AG04450 (cell line): Measurements from ENCODE around the gene VCX3A. TPM values are rescaled to one million over a fixed set of nuclear protein-coding genes. Genes with fewer than 3 reads are reported as not detected.

ENCODE experiments used
- CTCF ChIA-PET: fragments of 300-600, 350-600 bp; formaldehyde crosslinking; extraction: SDS; loops from one replicate; lab custom pipeline; 2022; ENCODE audit warnings: antibody characterized with exemption, inconsistent platforms; lab: Charles Lee
- POLR2A ChIA-PET: fragments of 350-600 bp; formaldehyde crosslinking; extraction: SDS; loops from one replicate; lab custom pipeline; 2021; ENCODE audit warnings: antibody characterized with exemption, inconsistent platforms; lab: Yijun Ruan, JAX
- DNase-seq: peaks from one replicate; pipeline ENCODE4 v3.0.0-alpha.2; 2011; ENCODE audit warnings: low read depth, low spot score
- H3K27ac ChIP-seq: one replicate; pipeline ENCODE4 v1.5.1; 2012; ENCODE audit warnings: low read depth, low read length, control low read depth
- H3K27me3 ChIP-seq: one replicate; pipeline ENCODE4 v1.6.0; 2012; ENCODE audit warnings: low read length; ENCODE audit not compliant: control insufficient read depth, insufficient read depth
- H3K4me3 ChIP-seq: 2 replicates; pipeline ENCODE4 v1.5.1; 2011; ENCODE audit warnings: mild to moderate bottlenecking, low read depth, low read length, control low read depth
- H3K9me3 ChIP-seq: 2 replicates; pipeline ENCODE4 v1.5.1; 2012; ENCODE audit warnings: low read length; ENCODE audit not compliant: control insufficient read depth, insufficient read depth
- polyA plus RNA-seq: library from polyadenylated mRNA; depleted of rRNA; stranded (reverse); fragments of >200 nt; gene quantifications from 2 replicates; pipeline ENCODE4 v1.2.3, GENCODE V29; 2011
- TF ChIP-seq, protein P1 (sequence below): IDR thresholded peaks from 2 replicates; pipeline ENCODE4 v1.5.1; 2011; ENCODE audit warnings: low read depth, low read length, control low read depth, inconsistent platforms

The VCX3A gene
- polyA plus RNA-seq, 1 experiment: not detected

DNA sequence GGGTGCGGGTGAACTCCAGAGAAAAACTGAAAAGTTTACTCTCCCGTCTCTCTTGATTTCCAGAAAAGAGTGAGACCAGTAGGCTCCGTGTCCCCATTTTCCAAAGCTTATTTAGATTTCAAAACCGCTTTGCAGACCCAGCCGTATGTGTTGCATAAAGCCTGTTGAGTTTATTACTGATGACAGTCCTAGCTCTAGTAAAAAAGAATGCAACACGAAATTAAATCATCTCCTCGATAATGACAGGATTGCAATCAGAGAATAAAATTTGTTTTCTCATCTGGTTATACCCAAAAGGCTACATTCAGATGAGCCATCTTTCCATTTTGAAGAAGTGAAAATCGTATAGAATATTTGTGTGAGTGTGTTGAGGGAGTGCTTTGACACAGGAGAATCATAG is 16.1 kb upstream of the VCX3A start:
- POLR2A ChIA-PET: no interaction called here
- TF ChIP-seq, protein P1, sequence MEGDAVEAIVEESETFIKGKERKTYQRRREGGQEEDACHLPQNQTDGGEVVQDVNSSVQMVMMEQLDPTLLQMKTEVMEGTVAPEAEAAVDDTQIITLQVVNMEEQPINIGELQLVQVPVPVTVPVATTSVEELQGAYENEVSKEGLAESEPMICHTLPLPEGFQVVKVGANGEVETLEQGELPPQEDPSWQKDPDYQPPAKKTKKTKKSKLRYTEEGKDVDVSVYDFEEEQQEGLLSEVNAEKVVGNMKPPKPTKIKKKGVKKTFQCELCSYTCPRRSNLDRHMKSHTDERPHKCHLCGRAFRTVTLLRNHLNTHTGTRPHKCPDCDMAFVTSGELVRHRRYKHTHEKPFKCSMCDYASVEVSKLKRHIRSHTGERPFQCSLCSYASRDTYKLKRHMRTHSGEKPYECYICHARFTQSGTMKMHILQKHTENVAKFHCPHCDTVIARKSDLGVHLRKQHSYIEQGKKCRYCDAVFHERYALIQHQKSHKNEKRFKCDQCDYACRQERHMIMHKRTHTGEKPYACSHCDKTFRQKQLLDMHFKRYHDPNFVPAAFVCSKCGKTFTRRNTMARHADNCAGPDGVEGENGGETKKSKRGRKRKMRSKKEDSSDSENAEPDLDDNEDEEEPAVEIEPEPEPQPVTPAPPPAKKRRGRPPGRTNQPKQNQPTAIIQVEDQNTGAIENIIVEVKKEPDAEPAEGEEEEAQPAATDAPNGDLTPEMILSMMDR: no peak
- DNase-seq: no peak
- Histone ChIP-seq H3K27ac (no peak overlapping the region), H3K4me3 (no peak overlapping the region), H3K9me3 (no peaks in the 10 kb centered on the region; the same call in 1 of the 2 replicates), H3K27me3 (no peaks in the 10 kb centered on the region)
- CTCF ChIA-PET: no interaction called here

DNA sequence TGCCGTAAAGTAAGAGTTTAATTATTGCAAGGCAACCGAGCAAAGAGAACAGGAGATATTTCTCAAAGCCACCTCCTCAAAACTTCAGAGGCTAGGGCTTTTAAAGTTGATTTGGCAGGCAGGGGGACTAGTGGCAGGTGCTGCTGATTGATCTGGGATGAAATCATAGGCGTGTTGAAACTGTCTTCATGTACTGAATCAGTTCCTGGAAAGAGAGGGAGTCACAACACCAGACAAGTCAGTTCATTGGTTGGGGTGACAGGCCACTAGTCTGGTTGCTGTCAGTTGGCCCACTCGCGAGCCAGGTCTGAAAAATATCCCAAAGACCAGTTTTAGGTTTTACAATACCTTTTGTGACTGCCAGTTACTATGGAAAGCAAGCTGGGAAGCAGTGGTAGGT is 10.8 kb upstream of the VCX3A start:
- no peaks in the 10 kb centered on the region for H3K9me3 ChIP-seq
- TF ChIP-seq, protein P1: no peak
- H3K27me3 ChIP-seq: no peaks in the 10 kb centered on the region
- ChIA-PET CTCF (no interaction called here), POLR2A (no interaction called here)
- H3K4me3 ChIP-seq: no peak overlapping the region
- DNase-seq: no peak
- H3K27ac ChIP-seq: no peak overlapping the region

DNA sequence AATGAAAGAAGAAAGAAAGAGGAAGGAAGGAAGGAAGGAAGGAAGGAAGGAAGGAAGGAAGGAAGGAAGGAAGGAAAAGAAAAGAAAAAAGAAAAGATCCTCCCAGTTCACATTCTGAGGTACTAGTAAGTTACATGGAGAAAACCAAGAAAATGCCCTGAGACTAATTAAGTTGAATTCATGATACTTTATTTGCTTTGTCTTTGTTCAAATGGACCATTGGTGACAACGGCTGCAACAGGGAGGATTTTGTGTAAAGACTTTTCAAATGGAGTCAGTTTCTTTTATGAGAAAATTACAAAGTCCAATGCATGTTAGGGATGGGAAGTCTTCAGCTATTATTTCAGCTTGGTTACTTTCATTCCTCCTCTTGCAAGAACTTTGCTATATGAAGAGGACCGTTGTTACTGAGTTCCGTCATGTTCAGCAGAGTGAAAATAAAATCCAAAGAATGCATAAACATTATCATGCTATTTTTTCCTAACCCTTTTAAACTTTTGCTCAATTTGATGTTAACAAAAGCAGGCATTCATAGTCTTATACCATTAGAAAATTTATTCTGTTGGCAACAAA is 8.3 kb downstream of the VCX3A start:
- Histone ChIP-seq H3K9me3 (0 out of 2 replicates have a peak, but pooled peaks cover 3% of the 10 kb centered on the region), H3K4me3 (no peak overlapping the region), H3K27ac (no peak overlapping the region), H3K27me3 (no peaks in the 10 kb centered on the region)
- CTCF ChIA-PET: no interaction called here
- POLR2A ChIA-PET: no interaction called here
- DNase-seq: no peak
- TF ChIP-seq, protein P1: no peak

DNA sequence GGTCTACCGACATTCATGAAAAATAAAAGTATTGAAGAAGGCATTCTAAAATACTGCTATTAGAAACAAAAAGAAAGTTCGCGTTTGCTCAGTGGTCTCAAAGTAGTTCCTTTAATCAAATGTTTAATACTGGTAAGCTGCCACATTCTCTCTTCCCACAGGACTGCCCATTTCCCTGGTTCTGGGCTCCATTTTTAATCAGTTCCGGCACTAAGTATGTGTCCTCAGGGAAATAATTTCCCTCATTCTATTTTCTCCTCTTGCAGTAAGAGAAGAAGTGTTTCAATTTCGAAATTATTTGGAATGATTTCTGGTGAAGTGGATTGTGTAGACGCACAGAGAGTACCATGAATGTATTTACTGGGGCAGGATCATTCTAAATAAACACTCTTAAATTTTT is 17.5 kb downstream of the VCX3A start:
- no peak for DNase-seq
- no peaks in the 10 kb centered on the region; the same call in 1 of the 2 replicates for H3K9me3 ChIP-seq
- no peak overlapping the region for H3K4me3 ChIP-seq
- ChIA-PET CTCF (no interaction called here), POLR2A (no interaction called here)
- H3K27me3 ChIP-seq: no peaks in the 10 kb centered on the region
- TF ChIP-seq, protein P1: no peak
- no peak overlapping the region for H3K27ac ChIP-seq

DNA sequence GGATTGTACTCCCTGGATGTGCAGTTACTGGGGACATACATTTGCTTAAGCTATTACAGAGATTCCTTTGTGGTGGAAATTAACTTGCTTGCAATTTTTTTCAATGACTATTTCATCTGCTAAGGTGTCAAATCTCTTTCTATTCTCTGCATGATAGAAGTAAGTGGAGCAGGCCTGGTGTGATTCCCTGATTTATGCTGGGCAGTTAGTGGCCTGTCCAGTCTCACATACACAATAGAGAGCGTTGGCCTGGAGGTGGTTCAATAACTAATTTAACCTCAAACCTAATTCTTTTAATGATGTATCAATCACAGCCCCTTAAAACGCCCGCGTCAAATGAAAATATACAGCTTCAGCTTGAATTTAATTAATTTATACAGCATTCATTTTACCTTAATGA is 28.5 kb downstream of the VCX3A start:
- TF ChIP-seq, protein P1: no peak
- Histone ChIP-seq H3K9me3 (peaks cover 4% of the 10 kb centered on the region; the same call in 1 of the 2 replicates), H3K27me3 (no peaks in the 10 kb centered on the region), H3K4me3 (no peak overlapping the region), H3K27ac (no peak overlapping the region)
- DNase-seq: no peak
- CTCF ChIA-PET: no interaction called here
- POLR2A ChIA-PET: no interaction called here
